Cortex of kidney (tissue), 1 donor: Measurements from ENCODE around the gene BCL2.
"Not testable (repeated sequence)": the region's sequence is repeated elsewhere in the genome, so short reads cannot be mapped to it uniquely, and the experiment has no call there.

ENCODE experiments used
- DNase-seq: peaks from one replicate; lab custom pipeline; 2025; lab: John Stamatoyannopoulos, UW

The BCL2 gene

GRCh38 chr18:63198868-63199742 is 120.5 kb downstream of the BCL2 start:
- DNase-seq = no peak

- no peak for DNase-seq
Observed at GRCh38 chr18:63198098-63198760, 121.3 kb downstream of the BCL2 start.

GRCh38 chr18:63197246-63197869 is 122.2 kb downstream of the BCL2 start:
- DNase-seq = no peak

- DNase-seq = no peak
Observed at GRCh38 chr18:63195326-63196159, 124.0 kb downstream of the BCL2 start.

- DNase-seq = no peak
Observed at GRCh38 chr18:63192885-63193349, 126.7 kb downstream of the BCL2 start.

- DNase-seq = no peak
Observed at GRCh38 chr18:63192126-63192884, 127.3 kb downstream of the BCL2 start.

GRCh38 chr18:63191413-63191812 is 128.2 kb downstream of the BCL2 start:
- no peak for DNase-seq

GRCh38 chr18:63190838-63191237 is 128.7 kb downstream of the BCL2 start:
- DNase-seq = not testable (repeated sequence)

GRCh38 chr18:63189817-63190216 is 129.8 kb downstream of the BCL2 start:
- no peak for DNase-seq

GRCh38 chr18:63189041-63189440 is 130.5 kb downstream of the BCL2 start:
- DNase-seq = no peak

- no peak for DNase-seq
Observed at GRCh38 chr18:63187791-63188460, 131.6 kb downstream of the BCL2 start.

- DNase-seq = no peak
Observed at GRCh38 chr18:63187223-63187574, 132.4 kb downstream of the BCL2 start.

- no peak for DNase-seq
Observed at GRCh38 chr18:63186520-63187222, 132.9 kb downstream of the BCL2 start.

GRCh38 chr18:63185984-63186383 is 133.6 kb downstream of the BCL2 start:
- no peak for DNase-seq

GRCh38 chr18:63183952-63184770 is 135.4 kb downstream of the BCL2 start:
- no peak for DNase-seq

GRCh38 chr18:63183378-63183777 is 136.2 kb downstream of the BCL2 start:
- DNase-seq = no peak

- DNase-seq = no peak
Observed at GRCh38 chr18:63182861-63183260, 136.7 kb downstream of the BCL2 start.

GRCh38 chr18:63182310-63182772 is 137.2 kb downstream of the BCL2 start:
- DNase-seq = no peak

GRCh38 chr18:63181706-63182309 is 137.8 kb downstream of the BCL2 start:
- DNase-seq = no peak
